GM23248 (cell line): ENCODE data around the gene SBF2. TPM values are rescaled to one million over a fixed set of nuclear protein-coding genes. Genes with fewer than 3 reads are reported as not detected.

ENCODE experiments used
- DNase-seq: peaks from one replicate; pipeline ENCODE4 v3.0.0-alpha.2; 2015
- H2AFZ ChIP-seq: fragments of 200-600 bp; sonication (generic); 2 replicates; pipeline ENCODE4 v1.6.1; 2016; ENCODE audit warnings: antibody characterized with exemption
- H3F3A ChIP-seq: fragments of 200-600 bp; sonication (generic); 2 replicates; pipeline ENCODE4 v1.6.1; 2016; ENCODE audit warnings: mild to moderate bottlenecking, antibody characterized with exemption, mixed run types; ENCODE audit not compliant: insufficient read depth
- H3K27ac ChIP-seq: fragments of 200-600 bp; sonication (generic); 2 replicates; pipeline ENCODE4 v1.5.1; 2016; ENCODE audit warnings: mild to moderate bottlenecking
- H3K27me3 ChIP-seq: fragments of 200-600 bp; sonication (generic); replicated peaks from 2 replicates; pipeline ENCODE4 v1.6.1; 2016; ENCODE audit warnings: mild to moderate bottlenecking; ENCODE audit not compliant: insufficient read depth
- H3K36me3 ChIP-seq: fragments of 200-600 bp; sonication (generic); 2 replicates; pipeline ENCODE4 v1.6.1; 2016; ENCODE audit warnings: low read depth, mild to moderate bottlenecking
- H3K4me1 ChIP-seq: fragments of 200-600 bp; sonication (generic); 2 replicates; pipeline ENCODE4 v1.6.1; 2016; ENCODE audit warnings: mild to moderate bottlenecking; ENCODE audit not compliant: insufficient read depth
- H3K4me2 ChIP-seq: fragments of 200-600 bp; sonication (generic); one replicate; pipeline ENCODE4 v1.6.1; 2016; ENCODE audit warnings: mild to moderate bottlenecking; ENCODE audit not compliant: unreplicated experiment
- H3K4me3 ChIP-seq: fragments of 200-600 bp; sonication (generic); 2 replicates; pipeline ENCODE4 v1.5.1; 2016; ENCODE audit warnings: mild to moderate bottlenecking
- H3K79me2 ChIP-seq: fragments of 200-600 bp; sonication (generic); 2 replicates; pipeline ENCODE4 v1.6.1; 2016; ENCODE audit warnings: mild to moderate bottlenecking; ENCODE audit not compliant: insufficient read depth
- H3K9ac ChIP-seq: fragments of 200-600 bp; sonication (generic); 2 replicates; pipeline ENCODE4 v1.6.1; 2016; ENCODE audit warnings: mild to moderate bottlenecking
- H3K9me2 ChIP-seq: fragments of 200-600 bp; sonication (generic); 2 replicates; pipeline ENCODE4 v1.6.1; 2016; ENCODE audit warnings: mixed run types, mild to moderate bottlenecking, moderate library complexity; ENCODE audit not compliant: insufficient read depth
- H3K9me3 ChIP-seq: fragments of 200-600 bp; sonication (generic); one replicate; pipeline ENCODE4 v1.6.1; 2017; ENCODE audit warnings: low read depth
- H4K20me1 ChIP-seq: fragments of 200-600 bp; sonication (generic); 2 replicates; pipeline ENCODE4 v1.6.0; 2016; ENCODE audit not compliant: insufficient read depth
- EZH2 ChIP-seq: fragments of 200-600 bp; sonication (generic); IDR thresholded peaks from 2 replicates; pipeline ENCODE4 v1.6.1; 2018; ENCODE audit warnings: antibody characterized with exemption, mild to moderate bottlenecking; ENCODE audit not compliant: insufficient read depth, poor library complexity, severe bottlenecking
- EZH2phosphoT487 ChIP-seq: fragments of 200-600 bp; sonication (generic); IDR thresholded peaks from 2 replicates; pipeline ENCODE4 v1.6.1; 2018; ENCODE audit warnings: antibody characterized with exemption, moderate library complexity, mild to moderate bottlenecking, low read depth; ENCODE audit not compliant: insufficient read depth
- WGBS, 2 experiments: methylation state at CpG; one replicate each; pipeline ENCODE4 v1.1.6; 2015 to 2017; ENCODE audit warnings: low lambda C conversion rate in 2 of 2, low coverage in 1 of 2; ENCODE audit errors: missing lambda C conversion rate in 2 of 2; 5-methylcytosine and 5-hydroxymethylcytosine counted together
- in situ Hi-C: fragments of 300-500 bp; cut with MboI; formaldehyde crosslinking; loops from 2 replicates; pipeline ENCODE4 v1.15.0; 2020
- polyA plus RNA-seq: library from polyadenylated mRNA; unstranded; fragments of >200 nt; fragmentation: Nextera tagmentation; extraction: Ambion mirVana; gene quantifications from 2 replicates; pipeline ENCODE4 v1.2.1, GENCODE V29; 2016
- total RNA-seq: library from RNA; depleted of rRNA; stranded (reverse); fragments of >200 nt; shearing (Covaris generic); gene quantifications from 2 replicates; pipeline ENCODE4 v1.2.3, GENCODE V29; 2014

SBF2 gene
- total and polyA plus RNA-seq, 2 experiments from 2014 or later = 21.9 to 32.7 TPM

DNA sequence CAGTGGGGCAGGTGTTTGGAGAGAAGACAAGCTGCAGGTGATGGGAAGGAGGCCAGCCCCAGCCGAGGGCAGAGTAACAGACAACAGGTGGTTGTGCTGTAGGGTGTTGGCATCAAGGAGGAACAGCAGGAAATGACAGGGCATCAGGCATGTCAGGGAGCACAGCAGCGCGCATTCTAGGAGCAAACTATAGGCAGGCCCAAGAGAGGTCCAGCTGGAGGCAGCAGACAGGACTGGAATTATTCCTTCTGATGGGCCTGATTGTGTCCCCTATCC lies 24.4 kb upstream of the SBF2 start:
- Histone ChIP-seq H3K27ac (no peak overlapping the region), H3K36me3 (no peaks in the 10 kb centered on the region), H3K9me3 (no peaks in the 10 kb centered on the region), H2AFZ (no peak overlapping the region), H3K27me3 (no peaks in the 10 kb centered on the region), H3K9me2 (no peaks in the 10 kb centered on the region), H3K4me3 (no peak overlapping the region), H4K20me1 (no peaks in the 10 kb centered on the region), H3F3A (peaks cover 13% of the 10 kb centered on the region), H3K4me2 (no peak overlapping the region), H3K9ac (no peak overlapping the region), H3K4me1 (peaks cover 18% of the 10 kb centered on the region), H3K79me2 (no peaks in the 10 kb centered on the region)
- TF ChIP-seq EZH2phosphoT487 (no peak), EZH2 (no peak)
- DNase-seq = no peak
- in situ Hi-C loops = loop anchor here (10.0 to 25.0 kb wide), 2 partner anchors 331 to 564 kb away; no protein-coding TSS in a partner anchor
- 78 to 87% methylated on average over 3 of the region's 3 CpGs for WGBS, 2 experiments

DNA sequence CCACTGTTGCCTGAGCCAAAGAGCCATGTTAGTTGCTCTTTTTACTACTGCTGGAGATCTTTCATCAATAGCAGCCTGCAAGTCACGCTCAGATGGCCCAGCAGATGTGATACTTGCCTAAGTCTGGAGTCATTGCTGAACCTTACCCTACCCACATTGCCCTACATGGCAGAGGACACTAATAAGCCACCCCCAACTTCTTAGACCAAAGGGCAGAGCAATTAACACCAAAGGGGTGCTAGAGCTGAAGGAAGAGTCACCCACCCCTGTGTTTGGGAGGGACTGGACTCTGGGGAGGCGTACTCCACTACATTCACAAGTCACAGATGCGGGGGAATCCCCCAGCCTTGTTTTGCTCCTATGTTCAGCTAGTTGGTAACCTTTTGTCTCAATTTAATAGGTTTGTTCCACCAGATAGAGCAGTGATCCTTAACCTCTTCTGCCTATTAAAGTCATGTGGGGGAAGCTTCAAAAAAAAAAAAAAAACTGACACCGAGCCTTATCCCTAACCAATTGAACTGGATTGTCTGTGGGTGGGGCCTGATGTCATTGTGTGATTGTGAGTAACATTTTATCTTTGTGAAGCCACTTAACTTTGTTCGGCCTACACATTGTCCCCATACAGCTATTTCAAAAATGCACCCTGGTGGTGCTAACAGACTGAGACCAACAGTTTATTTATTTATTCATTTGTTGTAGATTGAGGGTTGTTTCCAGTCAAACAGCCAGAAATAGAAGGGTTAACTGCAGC lies 23.9 kb upstream of the SBF2 start:
- H3K4me2 ChIP-seq = no peak overlapping the region
- no peak overlapping the region for H3K27ac ChIP-seq
- no peak overlapping the region for H3K9ac ChIP-seq
- no peaks in the 10 kb centered on the region for H4K20me1 ChIP-seq
- DNase-seq = no peak
- H3F3A ChIP-seq = peaks cover 11% of the 10 kb centered on the region
- H3K9me3 ChIP-seq = no peaks in the 10 kb centered on the region
- TF ChIP-seq EZH2phosphoT487 = no peak
- TF ChIP-seq EZH2 = no peak
- H3K27me3 ChIP-seq = no peaks in the 10 kb centered on the region
- peaks cover 14% of the 10 kb centered on the region for H3K4me1 ChIP-seq
- no peaks in the 10 kb centered on the region for H3K79me2 ChIP-seq
- no peaks in the 10 kb centered on the region for H3K9me2 ChIP-seq
- no peaks in the 10 kb centered on the region for H3K36me3 ChIP-seq
- H3K4me3 ChIP-seq = no peak overlapping the region
- WGBS, 2 experiments = 92 to 95% methylated on average over 5 of the region's 5 CpGs
- H2AFZ ChIP-seq = no peak overlapping the region
- in situ Hi-C loops = loop anchor here (10.0 to 25.0 kb wide), 2 partner anchors 331 to 563 kb away; no protein-coding TSS in a partner anchor

- Histone ChIP-seq H3K79me2 (no peaks in the 10 kb centered on the region), H3K4me1 (peaks cover 8% of the 10 kb centered on the region), H3K4me2 (no peak overlapping the region), H3K9me2 (no peaks in the 10 kb centered on the region), H3K9ac (no peak overlapping the region), H3K9me3 (no peaks in the 10 kb centered on the region), H3F3A (peaks cover 5% of the 10 kb centered on the region), H4K20me1 (no peaks in the 10 kb centered on the region), H3K27ac (no peak overlapping the region), H2AFZ (peak overlapping the region; percentile 27), H3K4me3 (no peak overlapping the region), H3K27me3 (no peaks in the 10 kb centered on the region), H3K36me3 (no peaks in the 10 kb centered on the region)
- TF ChIP-seq EZH2phosphoT487 (no peak), EZH2 (no peak)
- WGBS, 2 experiments = 66 to 78% methylated on average over 4 of the region's 4 CpGs
- no peak for DNase-seq
- in situ Hi-C loops = loop anchor here (10.0 to 25.0 kb wide), 2 partner anchors 330 to 562 kb away; no protein-coding TSS in a partner anchor
Measured at GRCh38 chr11:10317151-10317755, 23.2 kb upstream of the SBF2 start.

- Histone ChIP-seq H3K4me1 (peaks cover 6% of the 10 kb centered on the region; the same call in 1 of the 2 replicates), H3K9me3 (no peaks in the 10 kb centered on the region), H3K9ac (no peak overlapping the region), H4K20me1 (no peaks in the 10 kb centered on the region), H3K36me3 (no peaks in the 10 kb centered on the region), H2AFZ (no peak overlapping the region), H3K4me2 (no peak overlapping the region), H3K79me2 (no peaks in the 10 kb centered on the region), H3K4me3 (no peak overlapping the region), H3K9me2 (no peaks in the 10 kb centered on the region), H3K27ac (no peak overlapping the region), H3F3A (peaks cover 3% of the 10 kb centered on the region), H3K27me3 (no peaks in the 10 kb centered on the region)
- DNase-seq = no peak
- WGBS, 2 experiments = 93 to 98% methylated on average over 6 of the region's 6 CpGs
- no peak for TF ChIP-seq EZH2
- no peak for TF ChIP-seq EZH2phosphoT487
- in situ Hi-C loops = loop anchor here (10.0 to 25.0 kb wide), 2 partner anchors 328 to 560 kb away; no protein-coding TSS in a partner anchor
Measured at GRCh38 chr11:10315083-10315482, 21.1 kb upstream of the SBF2 start.
